GM21367 (cell line): Measurements from ENCODE around the gene SETD5.

Experiments used
- ATAC-seq: cut with Tn5 transposase; IDR thresholded peaks from one replicate; pipeline ENCODE4 v1.9.1; 2021; ENCODE audit not compliant: unreplicated experiment

SETD5 gene

DNA sequence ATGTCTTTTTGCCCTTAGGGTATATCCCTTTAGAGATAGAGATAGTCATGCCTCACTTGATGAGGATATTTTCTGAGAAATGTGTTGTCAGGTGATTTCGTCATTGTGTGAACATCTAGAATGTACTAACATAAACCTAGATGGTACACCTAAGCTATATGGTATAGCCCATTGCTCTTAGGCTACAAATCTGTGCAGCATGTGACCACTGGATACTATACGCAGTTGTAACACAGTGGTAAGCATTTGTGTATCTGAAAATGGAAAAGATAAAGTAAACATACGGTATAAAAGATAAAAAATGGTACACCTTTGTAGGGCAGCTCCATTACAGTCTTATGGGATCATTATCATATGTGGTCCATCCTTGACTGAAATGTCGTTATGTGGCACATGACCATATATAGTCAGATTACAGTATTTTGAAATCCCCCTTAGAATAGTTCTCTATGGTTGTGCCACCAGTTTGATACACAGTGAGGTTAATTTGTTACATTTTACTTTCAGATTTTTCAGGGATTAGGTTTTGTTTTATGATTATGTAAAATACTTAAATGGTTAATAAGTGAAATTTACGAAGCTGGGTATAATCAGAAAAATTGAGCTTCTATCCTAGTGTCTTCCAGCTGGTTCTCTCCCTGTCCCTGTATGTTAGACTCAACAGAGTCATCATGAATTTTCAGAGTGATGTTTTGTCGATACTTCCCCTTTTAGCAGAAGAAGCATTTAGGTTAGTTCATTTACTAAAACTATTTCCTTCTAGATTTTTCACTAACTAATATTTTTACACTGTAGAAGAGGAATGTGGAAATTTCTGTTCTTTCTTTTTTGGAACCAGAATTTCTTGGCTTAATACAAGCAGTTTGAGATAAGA is 12.8 kb downstream of the SETD5 start:
- ATAC-seq = no peak

DNA sequence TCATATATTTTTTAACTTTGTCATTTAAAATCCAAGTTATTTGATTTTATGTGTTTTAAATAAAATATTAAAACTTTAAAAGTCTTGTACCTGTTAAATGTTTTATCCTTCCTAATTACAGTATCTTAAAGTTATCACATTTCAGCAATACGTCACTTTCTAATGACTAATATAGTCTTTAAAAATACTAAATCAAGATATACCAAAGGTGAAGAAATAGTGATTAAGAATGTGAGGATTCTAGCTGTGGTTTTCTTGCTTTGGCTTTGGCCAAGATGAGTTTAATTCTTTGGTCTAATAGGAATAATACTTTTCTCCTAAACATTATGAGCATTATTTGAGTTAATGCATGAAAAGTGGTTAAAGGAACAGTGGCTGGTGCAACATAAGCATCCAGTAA is 13.9 kb downstream of the SETD5 start:
- ATAC-seq = no peak

DNA sequence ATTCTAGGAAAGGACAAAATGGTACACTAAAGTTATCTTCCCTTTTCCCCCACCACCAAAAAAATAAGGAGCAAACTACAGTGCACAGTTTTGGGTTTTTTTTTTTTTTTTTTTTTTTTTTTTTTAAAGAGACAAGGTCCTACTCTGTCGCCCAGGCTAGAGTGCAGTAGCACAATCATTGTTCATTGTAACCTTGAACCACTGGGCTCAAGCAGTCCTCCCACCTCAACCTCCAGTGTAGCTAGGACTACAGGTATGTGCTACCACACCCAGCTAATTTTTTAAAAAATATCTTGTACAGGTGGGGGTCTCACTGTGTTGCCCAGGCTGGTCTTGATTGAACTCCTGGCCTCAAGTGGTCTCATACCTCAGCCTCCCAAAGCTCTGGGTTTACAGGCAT is 14.9 kb downstream of the SETD5 start:
- no peak for ATAC-seq

DNA sequence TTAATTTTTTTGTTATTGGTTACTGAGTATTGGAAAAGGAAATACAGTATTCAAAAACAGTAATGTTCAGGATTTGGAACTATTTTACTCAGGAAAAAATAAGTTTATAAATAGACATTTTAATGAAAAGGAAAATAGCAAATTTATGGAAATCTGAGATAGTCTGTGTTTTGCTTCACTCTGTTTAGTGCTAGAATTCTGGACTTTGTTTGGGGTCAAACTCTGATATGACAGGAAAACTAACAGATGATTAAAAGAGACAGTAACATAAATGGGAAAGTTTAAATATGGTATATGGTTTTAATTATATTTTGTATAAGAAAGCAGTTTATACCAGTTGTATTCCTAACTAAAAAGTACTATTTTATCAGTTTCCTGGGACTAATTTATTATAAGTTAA is 17.4 kb downstream of the SETD5 start:
- ATAC-seq = no peak

- no peak for ATAC-seq
These were observed 18.2 kb downstream of the SETD5 start for GRCh38 chr3:9415485-9416138.

DNA sequence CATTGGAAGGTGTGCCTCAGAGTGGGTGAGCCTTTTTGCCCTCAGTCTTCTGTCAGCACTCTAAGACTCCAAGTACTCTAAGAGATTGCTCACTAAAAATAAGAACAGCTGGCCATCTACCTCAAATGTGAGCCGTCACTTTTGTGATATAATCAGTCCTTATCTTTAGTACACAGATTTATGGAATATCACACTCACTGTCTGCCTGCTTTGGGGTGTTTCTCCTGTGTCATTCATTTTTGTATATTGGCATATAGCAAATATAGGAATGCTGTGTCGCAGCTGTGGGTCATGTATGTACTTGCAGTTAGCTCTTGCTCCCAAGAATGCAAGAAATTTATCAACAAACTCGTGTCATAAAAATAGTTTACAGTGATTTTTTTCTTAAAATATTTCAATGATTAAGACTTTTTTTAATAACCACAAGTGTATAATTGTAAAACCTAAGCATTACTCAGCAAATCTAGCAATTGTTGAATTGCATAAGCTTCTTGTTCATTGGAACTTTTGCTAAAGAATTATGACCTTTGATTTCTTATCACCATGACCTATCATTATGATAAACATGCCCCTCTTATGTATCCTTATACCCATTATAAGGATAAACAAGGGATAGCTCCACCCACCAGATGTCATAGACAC is 18.8 kb downstream of the SETD5 start:
- ATAC-seq = no peak

DNA sequence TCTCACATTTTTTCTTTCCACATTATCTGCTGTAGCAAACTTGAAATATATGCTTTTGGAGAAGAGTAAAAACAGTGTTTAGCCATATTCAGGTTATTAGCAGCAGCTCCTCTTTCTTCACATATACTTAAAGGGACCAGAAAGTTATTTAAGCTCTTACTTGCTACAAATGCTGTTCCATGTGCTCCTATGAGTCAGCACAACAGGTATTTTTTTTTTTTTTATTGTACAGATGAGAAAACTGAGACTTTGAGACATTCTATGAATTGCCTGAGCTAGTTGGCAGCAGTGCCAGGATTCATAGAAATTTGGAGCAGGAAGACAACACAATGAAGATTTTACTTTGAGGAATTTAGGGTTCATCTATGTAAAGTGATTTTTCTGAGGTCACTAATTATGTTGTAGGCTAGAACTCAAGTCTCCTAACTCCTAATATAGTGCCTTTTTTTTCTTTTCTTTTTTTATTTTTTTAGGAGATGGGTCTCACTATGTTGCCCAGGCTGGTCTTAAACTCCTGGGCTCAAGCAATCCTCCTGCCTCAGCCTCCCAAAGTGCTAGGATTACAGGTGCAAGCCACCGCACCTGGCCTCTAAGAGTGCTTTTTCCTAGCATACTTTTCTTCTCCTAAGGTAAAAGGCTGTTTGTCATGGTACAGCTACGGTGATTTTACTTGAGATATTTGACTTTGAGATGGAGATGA is 23.6 kb downstream of the SETD5 start:
- no peak for ATAC-seq

DNA sequence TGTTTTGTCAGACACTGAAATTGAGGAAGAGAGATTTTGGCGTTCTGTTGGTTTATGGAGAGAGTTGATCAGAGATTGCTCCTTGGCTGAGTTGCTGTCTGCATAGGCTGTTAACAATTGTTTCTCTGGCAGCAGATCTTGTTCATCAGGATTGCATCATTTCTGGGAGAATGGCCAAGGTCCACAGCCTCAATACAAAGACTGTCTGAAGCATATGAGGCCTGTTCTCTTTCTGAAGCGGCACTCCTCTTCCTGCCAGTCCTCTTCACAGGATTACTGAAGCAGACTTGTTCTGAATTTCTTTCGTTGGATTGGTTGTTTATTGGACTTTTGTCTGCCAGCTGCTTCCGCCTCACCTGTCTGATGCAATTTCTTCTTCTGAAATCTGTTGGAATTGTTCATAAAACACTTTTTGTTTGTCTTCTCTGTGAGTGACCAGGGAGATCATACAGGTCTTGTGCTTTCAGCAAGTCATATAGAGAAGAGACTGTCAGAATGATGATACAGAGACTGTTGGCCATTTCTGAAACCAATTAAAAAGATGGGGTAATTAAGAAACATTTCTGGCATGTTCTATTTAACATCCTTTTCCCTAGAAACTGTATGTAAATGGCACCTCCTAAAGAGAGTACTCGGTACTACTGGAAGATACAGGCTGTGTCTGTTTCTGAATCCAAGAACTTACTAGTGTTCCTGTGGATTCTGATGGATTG is 25.5 kb downstream of the SETD5 start:
- no peak for ATAC-seq

- ATAC-seq = no peak
These were observed 31.0 kb downstream of the SETD5 start for GRCh38 chr3:9428411-9428810.

GRCh38 chr3:9430733-9431132 is 33.3 kb downstream of the SETD5 start:
- no peak for ATAC-seq

DNA sequence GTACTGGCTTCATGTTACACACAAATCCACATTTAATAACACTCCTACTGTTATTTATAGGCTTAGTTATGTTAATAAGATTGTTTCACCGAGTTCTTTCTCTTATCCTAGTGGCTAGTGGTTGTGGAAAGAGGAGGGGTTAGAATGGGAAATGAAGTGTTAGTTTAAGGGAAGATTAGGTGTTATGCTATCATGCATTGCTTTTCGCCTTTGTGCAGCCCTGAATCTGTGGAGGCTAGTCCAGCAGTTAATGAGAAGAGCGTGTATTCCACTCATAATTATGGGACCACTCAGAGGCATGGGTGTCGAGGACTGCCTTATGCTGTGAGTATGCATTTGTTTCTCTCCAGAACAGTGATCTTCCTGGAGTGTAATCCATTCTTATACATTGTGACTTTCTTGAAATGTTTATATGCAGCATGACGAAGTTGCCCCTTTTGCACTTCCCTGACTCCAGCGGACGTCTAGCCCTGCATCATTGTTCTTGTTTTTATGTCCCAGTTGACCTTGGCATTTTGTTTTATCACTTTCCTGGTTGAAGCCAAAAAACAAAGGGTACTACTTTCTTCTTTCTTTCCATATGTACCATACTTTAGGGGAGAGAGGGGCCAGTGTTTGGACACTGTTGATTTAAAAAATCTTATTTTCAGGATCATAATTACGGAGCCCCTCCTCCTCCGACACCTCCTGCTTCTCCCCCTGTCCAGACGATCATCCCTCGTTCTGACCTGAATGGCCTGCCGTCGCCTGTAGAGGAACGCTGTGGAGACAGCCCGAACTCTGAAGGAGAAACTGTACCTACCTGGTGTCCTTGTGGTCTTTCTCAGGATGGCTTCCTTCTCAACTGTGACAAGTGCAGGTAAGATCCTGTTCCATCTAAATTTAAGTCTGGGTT is 36.5 kb downstream of the SETD5 start:
- ATAC-seq = no peak

DNA sequence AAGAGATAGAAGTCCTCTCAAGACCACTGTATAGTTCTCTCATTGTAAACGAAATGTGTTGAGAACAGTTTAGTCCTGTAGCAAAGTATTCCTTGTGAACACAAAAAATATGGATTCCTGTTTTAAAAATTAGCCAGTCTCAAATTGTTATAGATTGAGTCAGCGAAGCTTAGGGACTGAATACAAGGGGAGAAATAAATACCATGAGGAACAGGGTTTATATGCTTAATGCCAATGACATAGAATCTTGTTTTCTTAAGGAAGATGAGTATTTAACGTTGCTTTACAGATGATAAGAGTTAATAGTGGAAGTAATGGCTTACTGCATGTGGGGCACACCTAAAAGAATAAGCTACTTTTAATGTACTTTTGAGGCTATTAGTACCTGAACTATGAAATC is 37.9 kb downstream of the SETD5 start:
- no peak for ATAC-seq

- ATAC-seq = no peak
These were observed 41.9 kb downstream of the SETD5 start for GRCh38 chr3:9439331-9439730.

DNA sequence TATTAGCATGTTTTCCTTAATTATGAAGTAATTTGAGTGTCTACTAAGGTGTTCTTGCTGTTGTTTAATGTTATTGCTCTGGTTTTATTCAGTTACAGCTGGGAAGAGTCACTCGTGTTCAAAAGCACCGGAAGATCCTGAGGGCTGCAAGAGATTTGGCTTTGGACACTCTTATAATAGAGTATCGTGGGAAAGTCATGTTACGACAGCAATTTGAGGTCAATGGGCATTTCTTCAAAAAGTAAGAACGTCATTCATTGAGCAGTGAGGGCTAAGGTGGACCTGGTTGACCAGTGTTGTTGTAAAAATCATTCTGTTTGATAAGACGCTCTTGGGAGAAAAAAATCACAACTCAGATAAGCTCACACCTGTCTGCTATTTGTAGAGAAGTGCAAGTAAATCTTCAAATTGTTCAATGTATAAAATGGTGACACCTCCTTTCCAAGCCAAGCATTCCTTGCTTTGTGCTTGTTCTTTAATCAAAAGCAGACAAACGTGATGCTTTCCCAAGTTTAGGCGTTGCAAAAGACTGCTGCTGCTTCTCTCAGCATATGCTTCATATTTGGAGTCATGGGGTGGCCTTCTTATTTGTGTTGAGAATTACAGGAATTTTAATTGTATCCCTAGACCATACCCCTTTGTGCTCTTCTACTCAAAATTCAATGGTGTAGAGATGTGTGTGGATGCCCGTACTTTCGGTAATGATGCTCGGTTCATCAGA is 44.2 kb downstream of the SETD5 start:
- ATAC-seq = no peak

GRCh38 chr3:9448071-9448470 is 50.7 kb downstream of the SETD5 start:
- no peak for ATAC-seq

GRCh38 chr3:9448643-9449042 is 51.2 kb downstream of the SETD5 start:
- no peak for ATAC-seq

DNA sequence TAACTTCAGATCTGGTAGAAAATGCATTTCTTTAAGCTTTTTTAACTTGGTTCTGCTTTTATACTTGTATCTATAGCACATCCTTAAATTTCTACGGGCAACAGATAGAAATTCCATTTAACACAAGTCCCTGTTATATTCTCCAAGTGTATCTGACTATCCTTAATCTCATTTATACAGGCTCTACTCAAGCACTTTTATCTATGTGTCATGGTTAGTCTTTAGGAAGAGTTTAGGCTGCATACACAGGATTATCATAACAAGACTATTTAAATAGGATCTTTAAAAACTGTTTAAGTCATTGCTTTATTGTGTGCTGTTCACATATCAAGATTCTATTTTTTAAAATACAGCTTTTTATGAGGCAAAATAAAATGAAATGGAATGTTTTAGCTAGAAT is 52.7 kb downstream of the SETD5 start:
- no peak for ATAC-seq

GRCh38 chr3:9450991-9451390 is 53.6 kb downstream of the SETD5 start:
- ATAC-seq = no peak

DNA sequence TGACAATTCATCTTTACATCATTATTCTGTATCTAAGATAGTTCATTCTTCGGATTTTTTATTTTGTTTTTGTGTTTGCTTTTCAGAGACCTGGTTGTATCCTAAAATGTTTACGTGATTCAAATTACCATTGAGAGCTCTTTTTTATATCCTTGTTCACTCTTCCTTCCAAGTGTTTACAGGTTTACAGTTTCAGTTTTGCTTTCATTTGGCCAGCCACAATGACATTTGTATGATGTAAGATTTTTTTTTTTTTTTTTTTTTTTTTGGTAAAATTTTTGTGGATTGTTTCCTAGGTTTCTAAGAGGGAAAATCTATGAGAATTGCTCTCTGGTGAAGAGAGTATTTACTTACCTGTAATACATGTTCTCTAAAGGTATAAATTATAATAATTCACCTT is 55.0 kb downstream of the SETD5 start:
- no peak for ATAC-seq
